ENCODE data around the gene PIKFYVE.

The PIKFYVE gene

DNA sequence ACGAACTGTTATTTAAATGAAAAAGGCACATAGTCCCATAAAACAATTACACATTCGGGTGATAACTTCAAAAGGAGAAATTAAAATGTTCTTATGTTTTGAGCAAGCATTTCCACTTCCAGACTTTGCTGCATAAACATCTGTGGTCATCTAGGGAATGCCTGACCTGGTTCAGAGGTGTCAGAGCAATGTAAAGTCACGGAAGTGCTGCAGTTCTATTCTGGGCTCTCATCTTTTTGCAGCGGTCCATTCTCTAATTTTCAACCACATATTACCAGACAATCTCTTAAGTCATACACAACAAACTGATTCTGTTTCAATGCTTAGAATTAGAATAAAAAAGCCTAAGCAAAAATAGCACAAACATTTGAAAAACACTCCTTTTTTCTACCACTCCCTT lies 118.6 kb downstream of the PIKFYVE start:
- CTCF ChIA-PET: no interaction called here
- Histone ChIP-seq H3K36me3 (ENCODE audit: control insufficient read depth in 2 of 2, insufficient read depth in 1 of 2, low read length in 2 of 2) (no peaks in the 10 kb centered on the region), H3K4me1 (ENCODE audit: control insufficient read depth, insufficient read depth, low read length) (no peaks in the 10 kb centered on the region), H3K9me3 (ENCODE audit: control insufficient read depth, insufficient read depth, low read depth, low read length) (no peaks in the 10 kb centered on the region), H3K4me3 (ENCODE audit: low read depth, low read length) (no peak overlapping the region), H3K27ac (ENCODE audit: extremely low read depth, low read depth, low read length) (no peak overlapping the region)
- POLR2A ChIA-PET: no interaction called here
- TF ChIP-seq ZSCAN23 (tag by site-specific recombination; IDR thresholded peaks at IDR 0.05) (no peak), ZNF548 (tag by site-specific recombination; IDR thresholded peaks at IDR 0.05) (no peak), ZNF223 (tag by site-specific recombination; IDR thresholded peaks at IDR 0.05) (no peak), ZNF274 (IDR thresholded peaks at IDR 0.05; ENCODE audit: low read length) (no peak), ZNF274 (tag by site-specific recombination; IDR thresholded peaks at IDR 0.05; ENCODE audit: borderline replicate concordance) (no peak), KLF10 (tag by site-specific recombination; IDR thresholded peaks at IDR 0.05) (no peak), PRDM1 (tag by site-specific recombination; IDR thresholded peaks at IDR 0.05) (no peak), ZNF514 (tag by site-specific recombination; IDR thresholded peaks at IDR 0.05) (no peak), ZBTB7A (tag by site-specific recombination; IDR thresholded peaks at IDR 0.05; ENCODE audit: low read depth) (no peak), GLI2 (tag by site-specific recombination; IDR thresholded peaks at IDR 0.05; ENCODE audit: borderline replicate concordance, low read depth) (no peak), ZNF623 (tag by site-specific recombination; IDR thresholded peaks at IDR 0.05) (no peak), WT1 (tag by site-specific recombination; IDR thresholded peaks at IDR 0.05) (no peak), ZNF341 (tag by site-specific recombination; IDR thresholded peaks at IDR 0.05; ENCODE audit: low read depth) (no peak), ZNF560 (tag by site-specific recombination; IDR thresholded peaks at IDR 0.05; ENCODE audit: borderline replicate concordance) (no peak), SP2 (tag by site-specific recombination; IDR thresholded peaks at IDR 0.05) (no peak)
- TF ChIP-seq, protein P1, sequence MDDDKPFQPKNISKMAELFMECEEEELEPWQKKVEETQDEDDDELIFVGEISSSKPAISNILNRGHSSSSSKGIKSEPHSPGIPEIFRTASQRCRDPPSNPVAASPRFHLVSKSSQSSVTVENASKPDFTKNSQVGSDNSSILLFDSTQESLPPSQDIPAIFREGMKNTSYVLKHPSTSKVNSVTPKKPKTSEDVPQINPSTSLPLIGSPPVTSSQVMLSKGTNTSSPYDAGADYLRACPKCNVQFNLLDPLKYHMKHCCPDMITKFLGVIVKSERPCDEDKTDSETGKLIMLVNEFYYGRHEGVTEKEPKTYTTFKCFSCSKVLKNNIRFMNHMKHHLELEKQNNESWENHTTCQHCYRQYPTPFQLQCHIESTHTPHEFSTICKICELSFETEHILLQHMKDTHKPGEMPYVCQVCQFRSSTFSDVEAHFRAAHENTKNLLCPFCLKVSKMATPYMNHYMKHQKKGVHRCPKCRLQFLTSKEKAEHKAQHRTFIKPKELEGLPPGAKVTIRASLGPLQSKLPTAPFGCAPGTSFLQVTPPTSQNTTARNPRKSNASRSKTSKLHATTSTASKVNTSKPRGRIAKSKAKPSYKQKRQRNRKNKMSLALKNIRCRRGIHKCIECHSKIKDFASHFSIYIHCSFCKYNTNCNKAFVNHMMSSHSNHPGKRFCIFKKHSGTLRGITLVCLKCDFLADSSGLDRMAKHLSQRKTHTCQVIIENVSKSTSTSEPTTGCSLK (tag by site-specific recombination; IDR thresholded peaks at IDR 0.05): no peak
- TF ChIP-seq, protein P2, sequence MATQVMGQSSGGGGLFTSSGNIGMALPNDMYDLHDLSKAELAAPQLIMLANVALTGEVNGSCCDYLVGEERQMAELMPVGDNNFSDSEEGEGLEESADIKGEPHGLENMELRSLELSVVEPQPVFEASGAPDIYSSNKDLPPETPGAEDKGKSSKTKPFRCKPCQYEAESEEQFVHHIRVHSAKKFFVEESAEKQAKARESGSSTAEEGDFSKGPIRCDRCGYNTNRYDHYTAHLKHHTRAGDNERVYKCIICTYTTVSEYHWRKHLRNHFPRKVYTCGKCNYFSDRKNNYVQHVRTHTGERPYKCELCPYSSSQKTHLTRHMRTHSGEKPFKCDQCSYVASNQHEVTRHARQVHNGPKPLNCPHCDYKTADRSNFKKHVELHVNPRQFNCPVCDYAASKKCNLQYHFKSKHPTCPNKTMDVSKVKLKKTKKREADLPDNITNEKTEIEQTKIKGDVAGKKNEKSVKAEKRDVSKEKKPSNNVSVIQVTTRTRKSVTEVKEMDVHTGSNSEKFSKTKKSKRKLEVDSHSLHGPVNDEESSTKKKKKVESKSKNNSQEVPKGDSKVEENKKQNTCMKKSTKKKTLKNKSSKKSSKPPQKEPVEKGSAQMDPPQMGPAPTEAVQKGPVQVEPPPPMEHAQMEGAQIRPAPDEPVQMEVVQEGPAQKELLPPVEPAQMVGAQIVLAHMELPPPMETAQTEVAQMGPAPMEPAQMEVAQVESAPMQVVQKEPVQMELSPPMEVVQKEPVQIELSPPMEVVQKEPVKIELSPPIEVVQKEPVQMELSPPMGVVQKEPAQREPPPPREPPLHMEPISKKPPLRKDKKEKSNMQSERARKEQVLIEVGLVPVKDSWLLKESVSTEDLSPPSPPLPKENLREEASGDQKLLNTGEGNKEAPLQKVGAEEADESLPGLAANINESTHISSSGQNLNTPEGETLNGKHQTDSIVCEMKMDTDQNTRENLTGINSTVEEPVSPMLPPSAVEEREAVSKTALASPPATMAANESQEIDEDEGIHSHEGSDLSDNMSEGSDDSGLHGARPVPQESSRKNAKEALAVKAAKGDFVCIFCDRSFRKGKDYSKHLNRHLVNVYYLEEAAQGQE (tag by site-specific recombination; IDR thresholded peaks at IDR 0.05): no peak
- TF ChIP-seq, protein P3, sequence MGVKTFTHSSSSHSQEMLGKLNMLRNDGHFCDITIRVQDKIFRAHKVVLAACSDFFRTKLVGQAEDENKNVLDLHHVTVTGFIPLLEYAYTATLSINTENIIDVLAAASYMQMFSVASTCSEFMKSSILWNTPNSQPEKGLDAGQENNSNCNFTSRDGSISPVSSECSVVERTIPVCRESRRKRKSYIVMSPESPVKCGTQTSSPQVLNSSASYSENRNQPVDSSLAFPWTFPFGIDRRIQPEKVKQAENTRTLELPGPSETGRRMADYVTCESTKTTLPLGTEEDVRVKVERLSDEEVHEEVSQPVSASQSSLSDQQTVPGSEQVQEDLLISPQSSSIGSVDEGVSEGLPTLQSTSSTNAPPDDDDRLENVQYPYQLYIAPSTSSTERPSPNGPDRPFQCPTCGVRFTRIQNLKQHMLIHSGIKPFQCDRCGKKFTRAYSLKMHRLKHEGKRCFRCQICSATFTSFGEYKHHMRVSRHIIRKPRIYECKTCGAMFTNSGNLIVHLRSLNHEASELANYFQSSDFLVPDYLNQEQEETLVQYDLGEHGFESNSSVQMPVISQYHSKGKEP (tag by site-specific recombination; IDR thresholded peaks at IDR 0.05): no peak
- TF ChIP-seq, protein P4, sequence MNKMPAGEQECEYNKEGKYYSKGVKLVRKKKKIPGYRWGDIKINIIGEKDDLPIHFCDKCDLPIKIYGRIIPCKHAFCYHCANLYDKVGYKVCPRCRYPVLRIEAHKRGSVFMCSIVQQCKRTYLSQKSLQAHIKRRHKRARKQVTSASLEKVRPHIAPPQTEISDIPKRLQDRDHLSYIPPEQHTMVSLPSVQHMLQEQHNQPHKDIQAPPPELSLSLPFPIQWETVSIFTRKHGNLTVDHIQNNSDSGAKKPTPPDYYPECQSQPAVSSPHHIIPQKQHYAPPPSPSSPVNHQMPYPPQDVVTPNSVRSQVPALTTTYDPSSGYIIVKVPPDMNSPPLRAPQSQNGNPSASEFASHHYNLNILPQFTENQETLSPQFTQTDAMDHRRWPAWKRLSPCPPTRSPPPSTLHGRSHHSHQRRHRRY (tag by site-specific recombination; IDR thresholded peaks at IDR 0.05): no peak
